Measurements from ENCODE around the gene SLC35F4.
"Not testable (repeated sequence)": the region's sequence is repeated elsewhere in the genome, so short reads cannot be mapped to it uniquely, and the experiment has no call there.

Gene SLC35F4

DNA sequence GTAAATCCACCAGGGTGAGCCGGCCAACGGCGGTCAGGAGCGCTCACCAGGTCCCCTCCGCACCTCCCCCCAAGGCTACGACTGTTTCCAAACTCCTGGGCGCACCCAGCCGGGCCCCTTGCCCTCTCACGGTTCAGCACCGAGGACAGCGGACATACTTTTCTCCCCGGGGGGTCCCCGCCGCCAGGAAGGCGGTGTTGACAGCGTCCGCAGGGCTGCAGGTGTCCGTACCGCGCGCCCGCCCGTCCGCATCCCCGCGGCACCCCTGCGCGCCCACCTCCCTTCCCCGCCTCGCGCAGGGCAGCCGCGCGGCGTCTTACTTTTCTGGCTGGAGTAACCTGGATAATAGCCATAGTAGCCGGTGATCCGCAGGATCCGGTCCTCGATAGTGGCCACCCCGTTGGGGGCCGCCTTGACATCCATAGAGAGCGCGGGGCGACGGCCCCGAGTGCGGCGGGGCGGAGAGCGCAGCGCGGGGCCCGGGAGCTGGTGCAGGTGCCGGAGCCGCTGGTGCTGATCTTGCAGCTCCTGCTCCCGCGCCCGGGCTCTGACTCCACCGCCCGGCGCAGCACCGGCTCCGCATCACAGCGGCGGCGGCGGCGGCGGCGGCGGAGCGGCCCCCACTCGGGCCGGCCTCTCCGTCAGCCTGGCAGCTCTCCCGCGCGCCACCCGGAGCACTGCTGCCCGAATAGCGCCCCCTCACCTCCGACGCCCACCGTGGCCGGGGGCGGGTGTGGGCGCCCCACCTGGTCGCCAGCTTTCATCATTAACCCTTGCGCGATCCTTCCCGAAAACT, at the start of gene SLC35F4:
SLC35F4 (minus strand) TSS at position 690 of the 796 bp plus-strand sequence.
- peak; percentile 62 for DNase-seq

DNA sequence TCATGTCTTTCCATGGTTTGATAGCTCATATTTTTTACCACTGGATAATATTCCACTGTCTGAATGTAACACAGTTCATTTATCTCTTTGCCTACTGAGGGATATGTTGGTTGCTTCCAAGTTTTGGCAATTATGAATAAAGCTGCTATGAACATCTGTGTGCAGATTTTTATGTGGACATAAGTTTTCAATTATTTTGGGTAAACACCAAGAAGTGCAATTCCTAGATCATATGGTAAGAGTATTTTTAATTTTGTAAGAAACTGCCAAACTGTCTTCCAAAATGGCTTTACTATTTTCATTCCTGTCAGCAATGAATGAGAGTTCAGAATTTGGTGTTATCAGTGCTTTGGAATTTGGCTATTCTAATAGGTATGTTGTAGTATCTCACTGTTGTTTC, 43.7 kb upstream of the SLC35F4 start:
- no peak for DNase-seq

- no peak for DNase-seq
Measured at GRCh38 chr14:57903954-57904353, 38.1 kb upstream of the SLC35F4 start.

DNA sequence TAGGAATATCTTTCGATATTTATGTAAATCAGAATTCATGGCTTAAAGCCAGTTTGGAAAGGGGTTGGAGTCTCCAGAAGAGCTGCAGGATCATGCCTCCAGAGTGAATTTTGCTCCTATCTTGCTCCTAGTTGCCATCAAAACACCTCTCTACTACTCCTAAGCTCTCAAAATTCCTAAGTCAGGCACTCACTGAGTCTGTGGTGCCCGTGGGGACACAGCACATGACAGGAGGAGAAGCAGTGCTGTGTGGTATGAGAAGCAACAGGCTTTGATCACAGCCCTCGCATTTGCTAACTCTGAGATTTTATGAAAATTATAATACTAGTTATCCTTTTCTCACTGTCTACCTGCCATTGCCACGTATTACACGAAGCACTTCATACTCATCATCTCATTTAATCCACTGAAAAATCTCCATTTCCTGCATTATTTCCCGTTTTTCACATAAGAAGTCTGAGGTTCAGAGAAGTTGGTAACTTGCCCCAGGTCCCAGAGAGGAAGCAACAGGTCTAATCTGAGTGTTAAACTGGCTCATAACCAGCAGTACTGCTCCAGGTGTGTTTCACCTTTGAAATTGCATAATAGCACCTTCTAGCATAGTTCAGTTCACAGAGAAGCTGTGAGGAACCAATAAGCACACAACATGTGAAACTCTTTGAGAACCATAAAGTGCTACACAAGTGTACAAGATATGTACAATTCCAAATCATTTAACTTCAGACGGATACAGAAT, 33.1 kb upstream of the SLC35F4 start:
- no peak for DNase-seq

- DNase-seq, result no peak
Measured at GRCh38 chr14:57897144-57897748, 31.4 kb upstream of the SLC35F4 start.

- DNase-seq, result peak; percentile 43
Measured at GRCh38 chr14:57889245-57889644, 23.4 kb upstream of the SLC35F4 start.

GRCh38 chr14:57884175-57884574, 18.3 kb upstream of the SLC35F4 start:
- no peak for DNase-seq

- no peak for DNase-seq
Measured at GRCh38 chr14:57883061-57883460, 17.2 kb upstream of the SLC35F4 start.

GRCh38 chr14:57879516-57879915, 13.6 kb upstream of the SLC35F4 start:
- no peak for DNase-seq

DNA sequence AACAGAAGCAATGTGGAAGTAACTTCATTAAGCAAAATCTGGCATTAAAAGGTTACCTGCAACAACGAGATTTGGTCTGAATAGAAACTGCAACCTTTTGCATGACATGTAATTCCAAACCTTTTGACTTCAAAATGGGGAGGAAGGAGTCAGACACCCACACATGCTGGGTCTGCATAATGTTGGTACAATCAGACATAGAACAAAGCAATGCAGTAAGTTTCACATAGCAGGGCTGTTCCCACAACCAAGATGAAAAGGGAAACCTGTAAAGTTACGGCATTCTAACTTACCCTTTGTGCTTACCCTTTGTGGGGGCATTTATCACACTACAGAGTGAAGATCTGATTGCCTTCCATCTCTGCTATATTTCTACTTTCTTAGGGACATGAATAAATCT, 10.1 kb upstream of the SLC35F4 start:
- DNase-seq, result no peak

DNA sequence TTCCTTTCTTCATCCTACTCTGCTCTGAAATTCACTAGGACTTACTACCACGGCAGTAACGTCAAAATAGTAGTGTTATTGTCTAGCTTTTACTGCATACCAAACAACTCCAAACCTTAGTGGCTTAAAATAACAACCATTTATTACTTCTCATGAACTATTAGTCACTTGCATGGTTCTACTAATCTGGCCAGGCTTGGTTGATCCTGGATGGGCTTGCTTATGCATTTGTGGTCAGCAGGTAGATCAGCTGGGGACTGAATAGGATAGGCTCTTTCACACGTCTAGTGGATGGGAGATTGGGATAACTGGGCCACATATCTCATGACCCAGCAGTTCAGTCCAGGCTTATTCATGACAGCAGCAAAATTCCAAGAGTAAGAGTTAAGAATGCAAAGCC, 9.4 kb upstream of the SLC35F4 start:
- DNase-seq, result no peak

- DNase-seq, result peak; percentile 30
Measured at GRCh38 chr14:57871459-57872080, 5.7 kb upstream of the SLC35F4 start.

- no peak for DNase-seq
Measured at GRCh38 chr14:57870686-57871457, 5.0 kb upstream of the SLC35F4 start.

DNA sequence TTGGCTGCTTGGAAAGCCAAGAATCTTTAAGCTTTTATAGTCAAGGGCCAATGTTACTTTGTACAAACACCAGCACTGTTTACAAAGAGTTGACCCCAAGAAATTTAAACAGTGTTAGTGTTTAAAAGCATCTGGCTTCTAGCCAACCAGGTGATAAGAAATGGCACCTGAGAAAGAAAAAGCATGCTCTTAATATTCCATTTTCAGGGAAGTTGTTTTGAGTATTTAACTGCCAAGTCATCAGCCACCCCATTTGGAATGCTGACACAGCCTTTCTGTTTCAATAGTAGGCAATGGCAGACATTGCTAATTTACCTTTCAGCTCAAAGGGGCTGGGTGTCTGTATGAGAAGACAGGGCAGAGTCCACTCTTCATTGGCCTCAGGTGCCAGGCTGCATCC, 3.7 kb upstream of the SLC35F4 start:
- DNase-seq, result no peak

GRCh38 chr14:57866199-57866705, 360 bp upstream of the SLC35F4 start:
- no peak for DNase-seq

GRCh38 chr14:57865066-57865402, 858 bp downstream of the SLC35F4 start:
- DNase-seq, result no peak

DNA sequence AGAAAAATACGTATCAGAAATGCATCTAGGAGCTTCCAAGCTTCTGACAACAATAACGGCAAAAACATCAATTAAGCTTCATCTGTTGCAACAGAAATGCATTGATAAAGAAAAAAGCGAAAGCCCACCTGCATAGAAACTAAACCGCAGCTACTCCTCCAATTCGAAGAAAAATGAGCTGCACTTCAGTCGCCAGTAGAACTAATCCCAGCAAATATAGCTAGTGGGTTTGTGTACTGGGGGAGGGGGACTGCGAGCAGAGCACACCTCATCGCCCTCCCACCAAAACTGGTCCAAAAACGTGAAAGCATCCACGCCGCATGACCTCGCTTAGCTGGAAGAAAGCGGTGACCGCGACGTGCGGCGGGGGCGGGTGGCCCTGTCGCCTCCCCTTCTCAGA, 1.2 kb downstream of the SLC35F4 start:
- no peak for DNase-seq

DNA sequence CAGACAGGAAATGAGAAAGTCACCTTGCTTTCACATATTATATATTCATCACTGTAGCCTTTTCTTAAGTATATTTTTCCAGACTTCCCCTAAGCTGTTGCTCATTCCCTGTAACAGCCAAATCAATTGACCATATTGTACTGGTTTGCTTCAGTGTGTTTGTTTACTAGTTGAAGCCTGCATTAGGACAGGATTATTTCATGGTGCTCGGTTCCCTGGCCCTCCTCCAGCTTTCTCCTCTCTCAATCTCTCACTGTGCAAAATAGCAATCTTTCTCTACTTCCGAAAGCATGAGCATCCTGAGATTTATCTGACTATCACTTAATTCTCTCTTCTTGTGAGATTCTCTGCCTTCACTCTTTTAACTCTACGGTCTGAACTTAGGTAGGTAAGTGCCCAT, 2.4 kb downstream of the SLC35F4 start:
- no peak for DNase-seq

DNA sequence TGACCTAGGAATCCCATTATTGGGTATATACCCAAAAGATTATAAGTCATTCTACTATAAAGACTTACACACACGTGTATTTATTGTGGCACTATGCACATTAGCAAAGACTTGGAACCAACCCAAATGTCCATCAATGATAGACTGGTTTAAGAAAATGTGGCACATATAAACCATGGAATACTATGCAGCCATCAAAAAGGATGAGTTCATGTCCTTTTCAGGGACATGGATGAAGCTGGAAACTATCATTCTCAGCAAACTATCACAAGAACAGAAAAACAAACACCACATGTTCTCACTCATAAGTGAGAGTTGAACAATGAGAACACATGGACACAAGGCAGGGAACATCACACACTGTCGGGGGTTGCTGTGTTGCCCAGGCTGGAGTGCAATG, 10.2 kb downstream of the SLC35F4 start:
- not testable (repeated sequence) for DNase-seq

GRCh38 chr14:57854571-57854970, 11.3 kb downstream of the SLC35F4 start:
- DNase-seq, result no peak

DNA sequence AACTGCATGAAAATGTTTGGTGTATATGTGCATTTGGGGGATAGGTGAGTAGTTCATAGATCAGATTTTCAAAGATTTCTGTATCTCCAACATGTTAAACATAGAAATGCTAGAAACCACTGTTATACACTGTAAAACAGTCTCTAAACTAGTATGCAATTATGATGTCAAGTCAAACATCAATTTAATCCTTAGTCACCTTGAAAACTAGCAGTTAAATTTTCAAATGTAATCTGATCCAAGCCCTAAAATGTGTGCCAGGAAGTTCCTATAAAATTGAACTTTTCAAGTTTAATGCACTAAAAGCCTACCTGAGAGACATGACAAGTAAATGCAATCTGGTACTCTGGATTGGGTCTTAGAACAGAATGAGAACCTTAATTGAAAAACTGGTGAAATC, 14.5 kb downstream of the SLC35F4 start:
- DNase-seq, result no peak

GRCh38 chr14:57848786-57849185, 17.1 kb downstream of the SLC35F4 start:
- DNase-seq, result no peak

DNA sequence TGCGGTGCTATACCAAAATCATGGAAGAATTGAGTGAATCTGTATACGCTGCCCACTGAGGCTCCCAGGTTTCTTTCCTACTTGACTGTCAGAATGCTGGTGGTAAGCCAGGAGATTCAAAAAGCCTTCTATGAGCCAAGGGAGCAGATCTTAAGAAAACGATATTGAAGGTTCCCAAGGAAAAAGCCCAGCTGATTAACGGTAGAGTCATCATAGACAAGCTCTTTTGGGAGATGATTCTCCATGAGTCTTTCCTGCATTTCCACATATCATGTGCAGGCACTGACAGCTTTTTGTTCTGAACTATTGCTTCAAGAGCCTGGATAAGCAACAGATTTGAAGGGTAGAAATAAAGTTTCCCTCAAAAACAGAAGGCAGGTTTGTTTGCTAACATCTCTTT, 17.5 kb downstream of the SLC35F4 start:
- DNase-seq, result no peak
